GM19240 (cell line): Measurements from ENCODE around the gene CTXN1.
"Not testable (repeated sequence)": the region's sequence is repeated elsewhere in the genome, so short reads cannot be mapped to it uniquely, and the experiment has no call there.

ENCODE experiments used
- DNase-seq: peaks from one replicate; pipeline ENCODE4 v3.0.0; 2011; ENCODE audit warnings: low spot score; ENCODE audit not compliant: insufficient read length

Gene CTXN1

GRCh38 chr19:7902796-7903243 is 23.1 kb downstream of the CTXN1 start:
- no peak for DNase-seq

- no peak for DNase-seq
These were observed 24.6 kb downstream of the CTXN1 start for GRCh38 chr19:7901337-7901736.

GRCh38 chr19:7900931-7901330 is 25.0 kb downstream of the CTXN1 start:
- no peak for DNase-seq

GRCh38 chr19:7900401-7900870 is 25.5 kb downstream of the CTXN1 start:
- DNase-seq = no peak

GRCh38 chr19:7899751-7900378 is 26.1 kb downstream of the CTXN1 start:
- no peak for DNase-seq

GRCh38 chr19:7898967-7899366 is 27.0 kb downstream of the CTXN1 start:
- DNase-seq = no peak

GRCh38 chr19:7897292-7897691 is 28.6 kb downstream of the CTXN1 start:
- no peak for DNase-seq

- no peak for DNase-seq
These were observed 30.4 kb downstream of the CTXN1 start for GRCh38 chr19:7895565-7895964.

- no peak for DNase-seq
These were observed 31.2 kb downstream of the CTXN1 start for GRCh38 chr19:7894612-7895309.

GRCh38 chr19:7893362-7894101 is 32.4 kb downstream of the CTXN1 start:
- not testable (repeated sequence) for DNase-seq

GRCh38 chr19:7888826-7889217 is 37.1 kb downstream of the CTXN1 start:
- no peak for DNase-seq

- no peak for DNase-seq
These were observed 37.6 kb downstream of the CTXN1 start, which contains the start of gene LRRC8E for GRCh38 chr19:7888145-7888825. Gene LRRC8E (plus strand): TSS chr19:7888510. CDS start chr19:7895604, 7,094 bp downstream.

GRCh38 chr19:7887408-7888144 is 38.4 kb downstream of the CTXN1 start:
- no peak for DNase-seq

GRCh38 chr19:7885818-7886217 is 40.1 kb downstream of the CTXN1 start:
- DNase-seq = no peak

GRCh38 chr19:7883796-7884570 is 42.0 kb downstream of the CTXN1 start:
- no peak for DNase-seq

- no peak for DNase-seq
These were observed 42.8 kb downstream of the CTXN1 start for GRCh38 chr19:7883105-7883504.

- no peak for DNase-seq
These were observed 44.0 kb downstream of the CTXN1 start for GRCh38 chr19:7881910-7882309.

- DNase-seq = no peak
These were observed 46.1 kb downstream of the CTXN1 start for GRCh38 chr19:7879836-7880235.

GRCh38 chr19:7879111-7879807 is 46.7 kb downstream of the CTXN1 start:
- no peak for DNase-seq
